Karpas-422 (cell line): Measurements from ENCODE around the gene NF2. TPM values are rescaled to one million over a fixed set of nuclear protein-coding genes. Genes with fewer than 3 reads are reported as not detected.

ENCODE experiments used
- DNase-seq: peaks from one replicate; pipeline ENCODE4 v3.0.0-alpha.2; 2015
- H2AFZ ChIP-seq: fragments of 200-600 bp; sonication (generic); 2 replicates; pipeline ENCODE4 v1.6.1; 2014; ENCODE audit warnings: antibody characterized with exemption, low read length, mixed read lengths
- H3K27ac ChIP-seq: fragments of 200-600 bp; sonication (generic); 2 replicates; pipeline ENCODE4 v1.5.1; 2014; ENCODE audit warnings: mild to moderate bottlenecking, low read length, moderate library complexity
- H3K27me3 ChIP-seq: fragments of 200-600 bp; sonication (generic); 2 replicates; pipeline ENCODE4 v1.6.1; 2014; ENCODE audit warnings: low read length, mixed read lengths
- H3K36me3 ChIP-seq: fragments of 200-600 bp; sonication (generic); 2 replicates; pipeline ENCODE4 v1.6.1; 2014; ENCODE audit warnings: low read length, mixed read lengths; ENCODE audit not compliant: insufficient read depth
- H3K4me1 ChIP-seq: fragments of 200-600 bp; sonication (generic); 2 replicates; pipeline ENCODE4 v1.6.1; 2014; ENCODE audit warnings: mild to moderate bottlenecking, low read length, mixed read lengths
- H3K4me2 ChIP-seq: fragments of 200-600 bp; sonication (generic); 2 replicates; pipeline ENCODE4 v1.6.1; 2014; ENCODE audit warnings: low read length, low read depth, mild to moderate bottlenecking; ENCODE audit not compliant: poor library complexity, severe bottlenecking
- H3K4me3 ChIP-seq: fragments of 200-600 bp; sonication (generic); 2 replicates; pipeline ENCODE4 v1.5.1; 2014; ENCODE audit warnings: mild to moderate bottlenecking, antibody characterized with exemption, low read length, mixed read lengths
- H3K79me2 ChIP-seq: fragments of 200-600 bp; sonication (generic); 2 replicates; pipeline ENCODE4 v1.6.1; 2014; ENCODE audit warnings: mild to moderate bottlenecking, low read length, mixed read lengths
- H3K9ac ChIP-seq: fragments of 200-600 bp; sonication (generic); 2 replicates; pipeline ENCODE4 v1.6.0; 2014; ENCODE audit warnings: low read length
- H3K9me2 ChIP-seq: fragments of 200-600 bp; sonication (generic), shearing (Covaris generic); replicated peaks from 2 replicates; pipeline ENCODE4 v1.6.0; 2014; ENCODE audit warnings: mild to moderate bottlenecking, low read length, moderate library complexity; ENCODE audit not compliant: insufficient read depth
- H3K9me3 ChIP-seq: fragments of 300-700, 200-600 bp; sonication (generic); 2 replicates; pipeline ENCODE4 v1.6.1; 2014; ENCODE audit warnings: low read length, mixed read lengths
- H4K20me1 ChIP-seq: fragments of 200-600 bp; sonication (generic); 2 replicates; pipeline ENCODE4 v1.6.1; 2014; ENCODE audit warnings: mild to moderate bottlenecking, antibody characterized with exemption, low read length, low read depth; ENCODE audit not compliant: insufficient read depth
- total RNA-seq: library from RNA; depleted of rRNA; stranded (reverse); fragments of >200 nt; shearing (Covaris generic); gene quantifications from 2 replicates; pipeline ENCODE4 v1.2.3, GENCODE V29; 2014; ENCODE audit warnings: low replicate concordance

The NF2 gene
- total RNA-seq, 1 experiment from 2014 or later = 19.0 TPM

GRCh38 chr22:29705651-29706050, 102.2 kb downstream of the NF2 start:
- H3K9me2 ChIP-seq = no peaks in the 10 kb centered on the region
- H3K27ac ChIP-seq = no peak overlapping the region
- H3K36me3 ChIP-seq = no peaks in the 10 kb centered on the region
- H2AFZ ChIP-seq = no peak overlapping the region
- H4K20me1 ChIP-seq = peaks cover 24% of the 10 kb centered on the region
- H3K27me3 ChIP-seq = no peaks in the 10 kb centered on the region
- H3K9me3 ChIP-seq = no peaks in the 10 kb centered on the region
- H3K9ac ChIP-seq = no peak overlapping the region
- DNase-seq = no peak
- H3K4me1 ChIP-seq = peaks cover 40% of the 10 kb centered on the region
- no peak overlapping the region for H3K4me2 ChIP-seq
- no peak overlapping the region for H3K4me3 ChIP-seq
- no peaks in the 10 kb centered on the region for H3K79me2 ChIP-seq

GRCh38 chr22:29706486-29706885, 103.1 kb downstream of the NF2 start:
- no peak overlapping the region for H3K9ac ChIP-seq
- no peaks in the 10 kb centered on the region for H3K79me2 ChIP-seq
- H3K4me3 ChIP-seq = no peak overlapping the region
- H3K9me2 ChIP-seq = no peaks in the 10 kb centered on the region
- no peak overlapping the region for H3K4me2 ChIP-seq
- peaks cover 31% of the 10 kb centered on the region for H3K4me1 ChIP-seq
- H3K36me3 ChIP-seq = no peaks in the 10 kb centered on the region
- H3K9me3 ChIP-seq = no peaks in the 10 kb centered on the region
- DNase-seq = no peak
- H2AFZ ChIP-seq = no peak overlapping the region
- no peak overlapping the region for H3K27ac ChIP-seq
- H4K20me1 ChIP-seq = peaks cover 19% of the 10 kb centered on the region
- H3K27me3 ChIP-seq = no peaks in the 10 kb centered on the region

GRCh38 chr22:29707010-29707409, 103.6 kb downstream of the NF2 start:
- Histone ChIP-seq H3K4me1 (peaks cover 26% of the 10 kb centered on the region), H3K9ac (no peak overlapping the region), H4K20me1 (peaks cover 14% of the 10 kb centered on the region; the same call in 1 of the 2 replicates), H3K27ac (no peak overlapping the region), H3K9me3 (no peaks in the 10 kb centered on the region), H3K4me2 (no peak overlapping the region), H3K27me3 (no peaks in the 10 kb centered on the region), H3K9me2 (no peaks in the 10 kb centered on the region), H3K79me2 (no peaks in the 10 kb centered on the region), H3K36me3 (no peaks in the 10 kb centered on the region), H2AFZ (no peak overlapping the region), H3K4me3 (no peak overlapping the region)
- no peak for DNase-seq

- no peak for DNase-seq
- peaks cover 11% of the 10 kb centered on the region; the same call in 1 of the 2 replicates for H4K20me1 ChIP-seq
- no peak overlapping the region for H2AFZ ChIP-seq
- H3K27ac ChIP-seq = no peak overlapping the region
- no peaks in the 10 kb centered on the region for H3K36me3 ChIP-seq
- H3K4me1 ChIP-seq = peaks cover 21% of the 10 kb centered on the region
- no peak overlapping the region for H3K4me3 ChIP-seq
- H3K4me2 ChIP-seq = no peak overlapping the region
- H3K27me3 ChIP-seq = no peaks in the 10 kb centered on the region
- H3K9me2 ChIP-seq = no peaks in the 10 kb centered on the region
- H3K79me2 ChIP-seq = no peaks in the 10 kb centered on the region
- no peak overlapping the region for H3K9ac ChIP-seq
- no peaks in the 10 kb centered on the region for H3K9me3 ChIP-seq
Measured at GRCh38 chr22:29707471-29707870, 104.0 kb downstream of the NF2 start.

- Histone ChIP-seq H3K9me3 (no peaks in the 10 kb centered on the region), H3K27ac (no peak overlapping the region), H2AFZ (no peak overlapping the region), H3K4me3 (no peak overlapping the region), H3K4me2 (no peak overlapping the region), H4K20me1 (no peaks in the 10 kb centered on the region; the same call in 1 of the 2 replicates), H3K9ac (no peak overlapping the region), H3K79me2 (no peaks in the 10 kb centered on the region), H3K9me2 (no peaks in the 10 kb centered on the region), H3K27me3 (no peaks in the 10 kb centered on the region), H3K36me3 (no peaks in the 10 kb centered on the region), H3K4me1 (no peaks in the 10 kb centered on the region)
- DNase-seq = no peak
Measured at GRCh38 chr22:29710193-29710592, 106.8 kb downstream of the NF2 start.

- H3K9me2 ChIP-seq = no peaks in the 10 kb centered on the region
- H3K9me3 ChIP-seq = no peaks in the 10 kb centered on the region
- peaks cover 5% of the 10 kb centered on the region; the same call in 1 of the 2 replicates for H4K20me1 ChIP-seq
- no peak overlapping the region for H3K9ac ChIP-seq
- no peak overlapping the region for H3K4me2 ChIP-seq
- H3K4me1 ChIP-seq = no peaks in the 10 kb centered on the region
- H3K27me3 ChIP-seq = no peaks in the 10 kb centered on the region
- H3K4me3 ChIP-seq = no peak overlapping the region
- no peak overlapping the region for H3K27ac ChIP-seq
- no peak overlapping the region for H2AFZ ChIP-seq
- DNase-seq = no peak
- H3K79me2 ChIP-seq = no peaks in the 10 kb centered on the region
- no peaks in the 10 kb centered on the region for H3K36me3 ChIP-seq
Measured at GRCh38 chr22:29710922-29711593, 107.6 kb downstream of the NF2 start.

- H3K4me1 ChIP-seq = no peaks in the 10 kb centered on the region
- H3K27me3 ChIP-seq = no peaks in the 10 kb centered on the region
- no peak overlapping the region for H3K9ac ChIP-seq
- H3K27ac ChIP-seq = no peak overlapping the region
- H4K20me1 ChIP-seq = peaks cover 5% of the 10 kb centered on the region; the same call in 1 of the 2 replicates
- H2AFZ ChIP-seq = no peak overlapping the region
- H3K4me2 ChIP-seq = no peak overlapping the region
- H3K79me2 ChIP-seq = no peaks in the 10 kb centered on the region
- no peaks in the 10 kb centered on the region for H3K9me3 ChIP-seq
- no peaks in the 10 kb centered on the region for H3K9me2 ChIP-seq
- DNase-seq = no peak
- no peak overlapping the region for H3K4me3 ChIP-seq
- no peaks in the 10 kb centered on the region for H3K36me3 ChIP-seq
Measured at GRCh38 chr22:29712119-29712518, 108.7 kb downstream of the NF2 start.

- no peak for DNase-seq
- Histone ChIP-seq H3K4me2 (no peak overlapping the region), H3K9me2 (no peaks in the 10 kb centered on the region), H3K9me3 (no peaks in the 10 kb centered on the region), H3K79me2 (no peaks in the 10 kb centered on the region), H3K36me3 (no peaks in the 10 kb centered on the region), H3K9ac (no peak overlapping the region), H3K4me3 (no peak overlapping the region), H3K4me1 (no peaks in the 10 kb centered on the region), H3K27ac (no peak overlapping the region), H3K27me3 (no peaks in the 10 kb centered on the region), H2AFZ (no peak overlapping the region), H4K20me1 (peaks cover 5% of the 10 kb centered on the region; the same call in 1 of the 2 replicates)
Measured at GRCh38 chr22:29713156-29713727, 109.8 kb downstream of the NF2 start.
